RWPE2 (cell line): ENCODE measurements around the gene TCERG1L.

Source experiments
- ATAC-seq: fragments of 200-7000 bp; cut with Tn5 transposase; 3 replicates; pipeline ENCODE4 v1.9.1; 2021; ENCODE audit warnings: low read depth
- DNase-seq: peaks from one replicate; pipeline ENCODE4 v3.0.0-alpha.2; 2020; ENCODE audit warnings: low spot score
- H3K27ac ChIP-seq: fragments of 450-650 bp; 2 replicates; pipeline ENCODE4 v1.5.1; 2017; ENCODE audit warnings: mild to moderate bottlenecking; ENCODE audit not compliant: poor library complexity, severe bottlenecking
- H3K27me3 ChIP-seq: fragments of 250-450 bp; sonication (Bioruptor Pico); 2 replicates; pipeline ENCODE4 v1.5.1; 2021; ENCODE audit warnings: mild to moderate bottlenecking, moderate library complexity; ENCODE audit not compliant: insufficient read depth, poor library complexity, severe bottlenecking
- H3K36me3 ChIP-seq: fragments of 250-450 bp; sonication (Bioruptor Pico); 2 replicates; pipeline ENCODE4 v1.5.1; 2020; ENCODE audit warnings: low read depth, mild to moderate bottlenecking, moderate library complexity
- H3K4me1 ChIP-seq: fragments of 250-450 bp; sonication (Bioruptor Pico); 2 replicates; pipeline ENCODE4 v1.5.1; 2021; ENCODE audit warnings: mild to moderate bottlenecking, moderate library complexity; ENCODE audit not compliant: insufficient read depth, poor library complexity, severe bottlenecking
- H3K4me3 ChIP-seq: fragments of 250-450 bp; sonication (Bioruptor Pico); 2 replicates; pipeline ENCODE4 v1.5.1; 2021; ENCODE audit warnings: mild to moderate bottlenecking, moderate library complexity; ENCODE audit not compliant: severe bottlenecking
- H3K9me3 ChIP-seq: fragments of 250-450 bp; sonication (Bioruptor Pico); 2 replicates; pipeline ENCODE4 v1.5.1; 2021; ENCODE audit warnings: mild to moderate bottlenecking, moderate library complexity; ENCODE audit not compliant: severe bottlenecking
- TF ChIP-seq, protein P1 (sequence below): fragments of 450-650 bp; IDR thresholded peaks from one replicate; pipeline ENCODE4 v1.5.1; 2017; ENCODE audit warnings: mild to moderate bottlenecking, moderate library complexity; ENCODE audit not compliant: poor library complexity, severe bottlenecking

Gene TCERG1L

DNA sequence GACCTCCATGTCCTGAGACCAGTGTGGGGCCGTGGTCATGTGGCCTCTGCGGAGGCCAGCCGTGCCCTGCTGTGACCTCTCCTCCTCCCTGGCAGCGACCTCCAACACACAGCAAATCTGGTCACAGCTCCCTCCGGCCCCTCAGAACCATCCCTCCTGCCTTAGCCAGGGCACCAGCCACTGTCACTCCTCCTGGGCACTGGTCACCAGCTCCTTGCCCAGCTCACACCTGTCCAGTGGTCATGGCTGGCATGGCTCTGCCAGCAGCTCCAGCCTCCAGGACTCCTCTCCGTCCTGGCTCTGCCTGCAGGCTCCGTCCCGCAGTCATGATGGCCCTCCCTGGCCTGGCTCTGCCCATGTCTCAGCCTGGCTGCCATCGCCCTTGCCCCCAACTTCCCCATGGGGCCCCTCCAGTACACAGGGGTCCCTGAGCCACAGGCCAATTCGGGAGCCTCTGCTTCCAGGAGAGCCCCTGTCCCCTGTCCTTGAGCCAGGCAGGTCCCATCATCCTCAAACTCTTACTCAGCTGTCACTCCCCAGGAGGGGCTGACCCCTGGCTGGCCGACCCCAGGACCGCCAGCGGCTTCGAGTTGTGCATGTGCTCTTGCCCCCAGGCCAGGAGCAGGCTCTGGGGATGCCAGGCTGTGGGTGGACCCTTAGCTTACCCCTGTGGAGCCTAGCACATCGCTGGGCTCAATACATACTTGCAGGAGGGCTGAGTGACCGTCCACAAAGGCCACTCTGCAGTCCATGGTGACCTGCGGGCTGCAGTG lies 92.5 kb downstream of the TCERG1L start:
- Histone ChIP-seq H3K4me1 (no peaks in the 10 kb centered on the region), H3K4me3 (no peak overlapping the region), H3K27me3 (no peaks in the 10 kb centered on the region), H3K9me3 (no peaks in the 10 kb centered on the region), H3K27ac (no peak overlapping the region), H3K36me3 (no peaks in the 10 kb centered on the region)
- ATAC-seq (no peak), DNase-seq (peak; percentile 39)
- TF ChIP-seq, protein P1, sequence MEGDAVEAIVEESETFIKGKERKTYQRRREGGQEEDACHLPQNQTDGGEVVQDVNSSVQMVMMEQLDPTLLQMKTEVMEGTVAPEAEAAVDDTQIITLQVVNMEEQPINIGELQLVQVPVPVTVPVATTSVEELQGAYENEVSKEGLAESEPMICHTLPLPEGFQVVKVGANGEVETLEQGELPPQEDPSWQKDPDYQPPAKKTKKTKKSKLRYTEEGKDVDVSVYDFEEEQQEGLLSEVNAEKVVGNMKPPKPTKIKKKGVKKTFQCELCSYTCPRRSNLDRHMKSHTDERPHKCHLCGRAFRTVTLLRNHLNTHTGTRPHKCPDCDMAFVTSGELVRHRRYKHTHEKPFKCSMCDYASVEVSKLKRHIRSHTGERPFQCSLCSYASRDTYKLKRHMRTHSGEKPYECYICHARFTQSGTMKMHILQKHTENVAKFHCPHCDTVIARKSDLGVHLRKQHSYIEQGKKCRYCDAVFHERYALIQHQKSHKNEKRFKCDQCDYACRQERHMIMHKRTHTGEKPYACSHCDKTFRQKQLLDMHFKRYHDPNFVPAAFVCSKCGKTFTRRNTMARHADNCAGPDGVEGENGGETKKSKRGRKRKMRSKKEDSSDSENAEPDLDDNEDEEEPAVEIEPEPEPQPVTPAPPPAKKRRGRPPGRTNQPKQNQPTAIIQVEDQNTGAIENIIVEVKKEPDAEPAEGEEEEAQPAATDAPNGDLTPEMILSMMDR = no peak

DNA sequence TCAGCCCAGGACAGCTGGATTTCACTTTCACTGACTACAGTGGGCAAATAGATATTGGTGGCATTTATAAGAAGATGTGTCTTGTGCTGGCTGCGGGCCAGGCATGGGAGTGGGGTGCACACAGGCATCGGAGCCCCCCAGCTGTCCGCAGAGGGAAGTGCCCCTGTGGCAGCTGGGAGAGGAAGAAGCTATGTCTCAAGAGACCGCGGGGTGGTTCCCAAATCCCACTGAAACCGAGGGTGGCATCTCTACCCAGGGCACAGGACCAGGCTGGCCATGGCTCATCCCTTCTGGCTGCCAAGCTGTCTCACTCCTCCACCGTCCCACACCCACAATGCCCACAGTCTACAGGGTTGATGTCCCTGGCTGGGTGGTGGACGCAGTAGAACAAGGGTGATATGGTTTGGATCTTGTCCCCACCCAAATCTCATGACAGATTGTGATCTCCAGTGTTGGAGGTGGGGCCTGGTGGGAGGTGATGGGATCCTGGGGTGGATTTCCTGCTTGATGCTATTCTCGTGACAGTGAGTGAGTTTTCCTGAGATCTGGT lies 94.8 kb downstream of the TCERG1L start:
- Histone ChIP-seq H3K4me1 (no peaks in the 10 kb centered on the region), H3K27me3 (no peaks in the 10 kb centered on the region), H3K4me3 (no peak overlapping the region), H3K27ac (no peak overlapping the region), H3K36me3 (no peaks in the 10 kb centered on the region), H3K9me3 (no peaks in the 10 kb centered on the region)
- DNase-seq = peak; percentile 31
- ATAC-seq = no peak
- TF ChIP-seq, protein P1 = no peak

DNA sequence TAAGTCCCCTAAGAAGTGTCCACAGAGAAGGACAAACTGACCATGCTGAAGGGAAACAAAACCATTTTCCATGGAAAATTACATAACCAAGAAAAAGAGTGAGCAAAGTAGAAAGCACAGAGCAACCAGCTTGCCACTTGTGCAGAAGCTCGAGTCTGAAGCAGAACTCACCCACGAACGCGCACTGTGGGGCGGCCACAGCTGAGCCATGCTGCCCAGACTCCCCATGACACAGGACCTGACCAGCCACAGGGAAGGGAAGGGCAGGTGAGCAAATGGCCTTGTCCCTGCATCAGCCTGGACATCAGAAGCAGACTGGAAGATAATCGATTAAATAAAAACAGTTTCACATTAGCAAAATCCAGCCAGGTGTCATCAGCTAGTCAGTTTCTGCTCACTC lies 95.7 kb downstream of the TCERG1L start:
- Histone ChIP-seq H3K9me3 (no peaks in the 10 kb centered on the region), H3K36me3 (no peaks in the 10 kb centered on the region), H3K27me3 (no peaks in the 10 kb centered on the region), H3K27ac (no peak overlapping the region), H3K4me3 (no peak overlapping the region), H3K4me1 (no peaks in the 10 kb centered on the region)
- DNase-seq (peak; percentile 22), ATAC-seq (no peak)
- TF ChIP-seq, protein P1 = no peak

DNA sequence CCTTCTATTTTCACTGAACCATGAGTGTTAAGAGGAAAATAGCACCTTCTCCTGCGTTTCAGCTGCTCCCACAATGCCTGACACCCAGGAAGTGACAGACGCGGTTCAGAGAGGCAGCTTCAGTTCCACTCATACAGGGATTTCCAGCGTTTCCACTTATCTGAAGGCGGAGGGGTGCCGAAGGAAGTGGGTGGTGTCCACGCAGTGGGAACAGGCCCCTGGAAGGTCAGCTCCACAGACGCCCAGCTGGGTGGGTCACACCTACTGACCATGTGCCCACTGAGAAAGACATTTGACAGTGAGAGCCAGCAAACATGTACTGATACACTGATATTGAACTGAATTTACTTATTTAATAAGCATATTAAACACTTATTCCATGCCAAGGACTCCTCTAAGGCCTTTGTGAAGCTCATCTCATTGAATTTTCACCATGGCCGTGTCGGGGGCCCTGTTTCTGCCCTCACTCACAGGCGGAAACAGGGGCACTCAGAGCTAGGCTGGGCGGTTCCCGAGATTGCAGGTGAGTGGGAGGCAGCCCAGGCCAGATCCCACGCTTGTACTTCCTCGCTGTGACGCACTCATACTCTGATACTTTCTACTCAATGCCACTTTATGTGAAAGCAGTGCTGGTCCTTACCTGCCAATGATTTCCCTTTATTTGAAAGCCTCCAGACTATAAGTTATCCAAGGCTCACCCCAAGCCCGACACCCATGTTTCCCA lies 96.8 kb downstream of the TCERG1L start:
- peak; percentile 25 for DNase-seq
- TF ChIP-seq, protein P1 = no peak
- no peak for ATAC-seq
- Histone ChIP-seq H3K27me3 (no peaks in the 10 kb centered on the region), H3K36me3 (no peaks in the 10 kb centered on the region), H3K27ac (no peak overlapping the region), H3K4me1 (no peaks in the 10 kb centered on the region), H3K4me3 (no peak overlapping the region), H3K9me3 (no peaks in the 10 kb centered on the region)
